ENCODE measurements around the gene LRIT3.
"Not testable (repeated sequence)": the region's sequence is repeated elsewhere in the genome, so short reads cannot be mapped to it uniquely, and the experiment has no call there.

Gene LRIT3

DNA sequence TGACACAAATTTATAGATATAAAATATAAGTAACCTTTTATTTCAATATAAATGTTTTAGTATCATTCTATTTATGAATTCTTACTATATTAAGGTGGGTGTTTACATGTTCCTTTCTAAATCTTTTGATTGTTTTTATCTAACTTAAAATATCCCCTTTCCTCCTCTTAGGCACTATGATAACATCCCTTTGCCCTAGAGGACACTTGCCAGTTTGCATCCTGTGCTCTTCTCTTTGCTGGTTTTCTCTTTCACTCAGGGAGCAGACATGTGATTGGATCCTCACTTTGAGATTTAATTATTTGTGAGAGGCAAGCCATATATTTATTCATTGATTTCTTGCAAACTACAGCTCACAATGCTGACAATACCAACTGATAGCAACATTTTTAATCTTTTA is 16.2 kb downstream of the LRIT3 start:
- no peak for TF ChIP-seq CTCF (IDR thresholded peaks at IDR 0.05; ENCODE audit: borderline replicate concordance, control extremely low read depth, extremely low read depth, insufficient read depth, missing control alignments)
- in situ Hi-C loops (cut with MboI; ENCODE audit: low sequenced_read_pairs, unreplicated experiment): no loop called here
- no peak for DNase-seq (ENCODE audit: low spot score)

DNA sequence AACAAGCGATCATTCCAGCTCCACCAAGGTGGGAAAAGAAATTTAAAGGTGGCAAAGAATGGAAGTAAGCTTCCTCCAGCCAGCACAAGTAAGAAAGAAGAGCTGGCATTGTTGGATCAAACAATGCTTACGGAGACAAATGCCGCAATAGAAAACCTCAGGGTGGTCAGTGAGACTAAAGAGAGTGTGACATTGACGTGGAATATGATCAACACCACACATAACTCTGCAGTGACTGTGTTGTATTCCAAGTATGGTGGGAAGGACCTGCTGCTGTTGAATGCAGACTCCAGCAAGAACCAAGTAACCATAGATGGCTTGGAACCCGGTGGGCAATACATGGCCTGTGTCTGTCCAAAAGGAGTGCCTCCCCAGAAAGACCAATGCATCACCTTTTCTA is 22.2 kb downstream of the LRIT3 start:
- DNase-seq (ENCODE audit: low spot score): no peak
- no peak for TF ChIP-seq CTCF (IDR thresholded peaks at IDR 0.05; ENCODE audit: borderline replicate concordance, control extremely low read depth, extremely low read depth, insufficient read depth, missing control alignments)
- in situ Hi-C loops (cut with MboI; ENCODE audit: low sequenced_read_pairs, unreplicated experiment): no loop called here

GRCh38 chr4:109872065-109872464 is 24.2 kb downstream of the LRIT3 start:
- no peak for DNase-seq (ENCODE audit: low spot score)
- TF ChIP-seq CTCF (IDR thresholded peaks at IDR 0.05; ENCODE audit: borderline replicate concordance, control extremely low read depth, extremely low read depth, insufficient read depth, missing control alignments): no peak
- in situ Hi-C loops (cut with MboI; ENCODE audit: low sequenced_read_pairs, unreplicated experiment): no loop called here

GRCh38 chr4:109872950-109873656 is 25.2 kb downstream of the LRIT3 start:
- TF ChIP-seq CTCF (IDR thresholded peaks at IDR 0.05; ENCODE audit: borderline replicate concordance, control extremely low read depth, extremely low read depth, insufficient read depth, missing control alignments): no peak
- DNase-seq (ENCODE audit: low spot score): no peak
- in situ Hi-C loops (cut with MboI; ENCODE audit: low sequenced_read_pairs, unreplicated experiment): no loop called here

DNA sequence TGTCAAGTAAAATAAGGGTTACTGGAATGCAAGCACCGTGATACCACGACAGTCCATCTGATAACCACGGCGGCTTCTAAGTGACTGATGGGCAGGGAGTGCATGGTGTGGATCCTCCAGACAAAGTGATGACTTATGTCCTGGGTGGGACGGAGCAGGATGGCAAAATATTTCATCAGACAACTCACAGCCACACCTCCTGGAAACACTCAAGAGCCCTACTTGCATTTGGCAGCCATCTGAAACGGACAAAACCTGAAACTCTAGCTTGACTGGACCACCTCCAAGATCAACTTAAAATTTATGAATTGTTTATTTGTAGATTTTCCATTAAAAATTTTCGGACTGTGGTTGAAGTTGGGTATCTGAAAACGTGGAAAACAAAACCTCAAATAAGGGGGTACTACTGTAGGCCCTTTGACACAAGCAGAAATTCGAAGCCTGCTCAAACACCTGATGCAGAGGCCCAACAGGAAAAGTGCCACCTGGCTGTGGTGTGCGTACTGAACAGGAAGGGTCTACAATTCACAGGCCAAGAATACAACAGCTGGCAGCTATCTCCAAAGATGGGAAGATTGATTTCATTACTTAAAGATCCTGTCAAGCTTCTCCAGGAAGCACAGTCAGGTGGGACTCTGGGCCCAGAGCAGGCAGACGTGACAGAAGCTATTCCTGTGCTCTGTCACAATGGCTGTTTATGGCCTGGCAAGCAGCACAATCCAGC is 26.0 kb downstream of the LRIT3 start:
- no peak for DNase-seq (ENCODE audit: low spot score)
- in situ Hi-C loops (cut with MboI; ENCODE audit: low sequenced_read_pairs, unreplicated experiment): no loop called here
- no peak for TF ChIP-seq CTCF (IDR thresholded peaks at IDR 0.05; ENCODE audit: borderline replicate concordance, control extremely low read depth, extremely low read depth, insufficient read depth, missing control alignments)

DNA sequence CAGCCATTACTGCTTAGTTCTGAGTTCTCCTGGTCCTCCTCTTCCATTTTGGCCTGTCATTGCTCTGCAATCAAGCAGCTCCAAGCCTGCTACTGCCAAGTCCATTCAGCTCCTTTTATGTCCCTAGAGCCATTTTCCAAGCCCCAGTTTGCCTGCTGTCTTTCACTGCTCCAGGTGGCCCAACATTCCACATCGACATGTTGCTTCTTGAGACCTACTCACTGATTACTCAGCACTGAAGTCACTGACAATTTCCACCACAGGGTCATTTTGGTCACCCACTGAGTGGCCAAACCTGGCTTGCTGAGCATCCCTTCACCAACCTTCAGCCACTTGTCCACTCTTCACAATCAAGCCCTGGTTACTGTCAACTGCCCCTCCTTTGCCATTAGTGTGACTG is 27.2 kb downstream of the LRIT3 start:
- no peak for TF ChIP-seq CTCF (IDR thresholded peaks at IDR 0.05; ENCODE audit: borderline replicate concordance, control extremely low read depth, extremely low read depth, insufficient read depth, missing control alignments)
- in situ Hi-C loops (cut with MboI; ENCODE audit: low sequenced_read_pairs, unreplicated experiment): no loop called here
- no peak for DNase-seq (ENCODE audit: low spot score)

DNA sequence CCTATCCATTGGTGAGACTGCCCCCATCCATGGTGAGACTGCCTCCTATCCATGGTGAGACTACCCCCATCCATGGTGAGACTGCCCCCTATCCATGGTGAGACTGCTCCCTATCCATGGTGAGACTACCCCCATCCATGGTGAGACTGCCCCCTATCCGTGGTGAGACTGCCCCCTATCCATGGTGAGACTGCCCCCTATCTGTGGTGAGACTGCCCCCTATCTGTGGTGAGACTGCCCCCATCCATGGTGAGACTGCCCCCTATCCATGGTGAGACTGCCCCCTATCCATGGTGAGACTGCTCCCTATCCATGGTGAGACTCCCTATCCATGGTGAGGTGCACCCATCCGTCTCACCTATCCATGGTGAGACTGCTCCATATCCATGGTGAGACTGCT is 27.6 kb downstream of the LRIT3 start:
- DNase-seq (ENCODE audit: low spot score); in situ Hi-C loops (cut with MboI; ENCODE audit: low sequenced_read_pairs, unreplicated experiment): not testable (repeated sequence)
